Neural progenitor cell (in vitro differentiated cells): Measurements from ENCODE around the gene ZC3H12C. TPM values are rescaled to one million over a fixed set of nuclear protein-coding genes. Genes with fewer than 3 reads are reported as not detected.
A peak's percentile ranks its signal among the peaks of the same experiment; 100 is the strongest.

Experiments used
- DNase-seq: peaks from one replicate; pipeline ENCODE4 v3.0.0-alpha.2; 2016; ENCODE audit warnings: low spot score
- H2AFZ ChIP-seq: fragments of 200-600 bp; sonication (generic); replicated peaks from 2 replicates; pipeline ENCODE4 v1.6.1; 2016; ENCODE audit warnings: antibody characterized with exemption
- H3F3A ChIP-seq: fragments of 200-600 bp; sonication (generic); 2 replicates; pipeline ENCODE4 v1.6.1; 2016; ENCODE audit warnings: antibody characterized with exemption, low read depth
- H3K27ac ChIP-seq: fragments of 200-600 bp; sonication (generic); 2 replicates; pipeline ENCODE4 v1.5.1; 2016; ENCODE audit warnings: mild to moderate bottlenecking
- H3K27me3 ChIP-seq: fragments of 200-600 bp; sonication (generic); 2 replicates; pipeline ENCODE4 v1.6.1; 2016; ENCODE audit warnings: mild to moderate bottlenecking, moderate library complexity
- H3K36me3 ChIP-seq: fragments of 200-600 bp; sonication (generic); 2 replicates; pipeline ENCODE4 v1.5.1; 2016
- H3K4me1 ChIP-seq: fragments of 200-600 bp; sonication (generic); 2 replicates; pipeline ENCODE4 v1.6.1; 2016; ENCODE audit warnings: mixed run types
- H3K4me2 ChIP-seq: fragments of 200-600 bp; sonication (generic); 2 replicates; pipeline ENCODE4 v1.6.1; 2016
- H3K4me3 ChIP-seq: fragments of 200-600 bp; sonication (generic); 2 replicates; pipeline ENCODE4 v1.5.1; 2016
- H3K79me2 ChIP-seq: fragments of 200-600 bp; sonication (generic); 2 replicates; pipeline ENCODE4 v1.6.1; 2016; ENCODE audit warnings: low read depth
- H3K9ac ChIP-seq: fragments of 200-600 bp; sonication (generic); 2 replicates; pipeline ENCODE4 v1.6.1; 2016
- H3K9me3 ChIP-seq: fragments of 200-600 bp; sonication (generic); 2 replicates; pipeline ENCODE4 v1.5.1; 2016; ENCODE audit warnings: low read depth
- H4K20me1 ChIP-seq: fragments of 200-600 bp; sonication (generic); 2 replicates; pipeline ENCODE4 v1.6.1; 2016; ENCODE audit warnings: low read depth
- H3K27ac Mint-ChIP-seq: 3 replicates; pipeline ENCODE4 v1.8.0; 2021; ENCODE audit warnings: mixed read lengths
- H3K27me3 Mint-ChIP-seq: 2 replicates; pipeline ENCODE4 v1.8.0; 2022; ENCODE audit warnings: low read depth, mild to moderate bottlenecking, inconsistent platforms, moderate library complexity, mixed read lengths; ENCODE audit not compliant: insufficient read depth
- H3K36me3 Mint-ChIP-seq: 3 replicates; pipeline ENCODE4 v1.8.0; 2021; ENCODE audit warnings: mixed read lengths
- H3K4me1 Mint-ChIP-seq: 3 replicates; pipeline ENCODE4 v1.8.0; 2021; ENCODE audit warnings: mixed read lengths
- H3K4me3 Mint-ChIP-seq: 3 replicates; pipeline ENCODE4 v1.8.0; 2021; ENCODE audit warnings: mild to moderate bottlenecking, moderate library complexity, mixed read lengths
- H3K9me3 Mint-ChIP-seq: 3 replicates; pipeline ENCODE4 v1.8.0; 2020; ENCODE audit warnings: mixed read lengths
- CTCF ChIP-seq: fragments of 200-600 bp; sonication (generic); IDR thresholded peaks from 2 replicates; pipeline ENCODE4 v1.5.1; 2017; ENCODE audit warnings: antibody characterized with exemption, mild to moderate bottlenecking
- EZH2 ChIP-seq: fragments of 200-600 bp; sonication (generic); IDR thresholded peaks from 2 replicates; pipeline ENCODE4 v1.6.1; 2017; ENCODE audit warnings: antibody characterized with exemption, mild to moderate bottlenecking, moderate library complexity
- EZH2phosphoT487 ChIP-seq: fragments of 200-600 bp; sonication (generic); IDR thresholded peaks from 2 replicates; pipeline ENCODE4 v1.6.1; 2017; ENCODE audit warnings: antibody characterized with exemption
- total RNA-seq: library from RNA; depleted of rRNA; stranded (reverse); fragments of >200 nt; gene quantifications from 2 replicates; pipeline ENCODE4 v1.2.3, GENCODE V29; 2015; ENCODE audit warnings: low replicate concordance

Gene ZC3H12C
- total RNA-seq, 1 donor from 2014 or later, result 31.8 TPM

DNA sequence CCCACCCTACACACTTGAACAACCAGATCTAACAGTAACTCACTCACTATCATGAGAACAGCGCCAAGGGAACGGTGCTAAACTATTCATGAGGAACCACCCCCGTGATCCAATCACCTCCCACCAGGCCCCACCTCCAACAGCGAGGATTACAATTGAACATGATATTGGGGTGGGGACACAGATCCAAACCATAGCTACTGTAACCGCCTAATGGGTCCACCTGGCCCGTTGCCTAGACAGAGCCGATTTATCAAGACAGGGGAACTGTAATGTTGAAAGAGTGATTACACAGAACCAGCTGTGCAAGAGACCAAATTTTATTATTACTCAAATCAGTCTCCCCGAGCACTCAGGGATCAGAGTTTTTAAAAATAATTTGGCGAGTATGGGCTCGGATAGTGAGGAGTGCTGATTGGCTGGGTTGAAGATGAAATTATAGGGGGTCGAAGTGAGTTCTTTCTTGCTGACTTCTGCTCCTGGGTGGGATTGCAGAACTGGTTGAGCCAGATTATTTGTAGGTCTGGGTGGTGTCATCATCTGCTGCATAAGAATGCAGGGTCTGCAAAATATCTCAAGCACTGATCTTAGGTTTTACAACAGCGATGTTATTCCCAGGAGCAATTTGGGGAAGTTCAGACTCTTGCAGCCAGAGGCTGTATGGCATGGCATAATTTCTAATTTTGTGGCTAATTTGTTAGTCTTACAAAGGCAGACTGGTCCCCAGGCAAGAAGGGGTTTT, 17.9 kb upstream of the ZC3H12C start:
- H3K4me1 ChIP-seq, result peaks cover 3% of the 10 kb centered on the region
- H3K9ac ChIP-seq, result no peak overlapping the region
- TF ChIP-seq EZH2 (no peak), CTCF (no peak), EZH2phosphoT487 (no peak)
- no peak overlapping the region for H3K27ac Mint-ChIP-seq
- DNase-seq, result no peak
- no peaks in the 10 kb centered on the region for H3K36me3 Mint-ChIP-seq
- no peak overlapping the region for H3K4me3 Mint-ChIP-seq
- H3K27ac ChIP-seq, result no peak overlapping the region
- H3K27me3 ChIP-seq, result no peaks in the 10 kb centered on the region
- H3K36me3 ChIP-seq, result no peaks in the 10 kb centered on the region
- no peak overlapping the region for H3K4me3 ChIP-seq
- H3K27me3 Mint-ChIP-seq, result no peaks in the 10 kb centered on the region
- no peaks in the 10 kb centered on the region for H3K79me2 ChIP-seq
- H3K9me3 Mint-ChIP-seq, result no peaks in the 10 kb centered on the region
- H2AFZ ChIP-seq, result no peak overlapping the region
- H3K9me3 ChIP-seq, result no peaks in the 10 kb centered on the region
- no peaks in the 10 kb centered on the region for H4K20me1 ChIP-seq
- no peak overlapping the region for H3K4me2 ChIP-seq
- H3F3A ChIP-seq, result no peaks in the 10 kb centered on the region
- H3K4me1 Mint-ChIP-seq, result peaks cover 15% of the 10 kb centered on the region

- Histone ChIP-seq H3F3A (no peaks in the 10 kb centered on the region), H2AFZ (peak overlapping the region; percentile 58), H3K9me3 (no peaks in the 10 kb centered on the region), H3K27ac (no peak overlapping the region), H3K79me2 (no peaks in the 10 kb centered on the region), H3K27me3 (no peaks in the 10 kb centered on the region), H3K9ac (no peak overlapping the region), H3K4me3 (no peak overlapping the region), H3K4me1 (peaks cover 3% of the 10 kb centered on the region), H4K20me1 (no peaks in the 10 kb centered on the region), H3K4me2 (no peak overlapping the region), H3K36me3 (no peaks in the 10 kb centered on the region)
- Mint-ChIP-seq H3K9me3 (no peaks in the 10 kb centered on the region), H3K4me3 (no peak overlapping the region), H3K27ac (no peak overlapping the region), H3K4me1 (peaks cover 11% of the 10 kb centered on the region), H3K27me3 (no peaks in the 10 kb centered on the region), H3K36me3 (no peaks in the 10 kb centered on the region)
- TF ChIP-seq CTCF (no peak), EZH2 (no peak), EZH2phosphoT487 (no peak)
- no peak for DNase-seq
Observed at GRCh38 chr11:110075847-110076208, 17.4 kb upstream of the ZC3H12C start.

- Mint-ChIP-seq H3K27ac (no peak overlapping the region), H3K4me3 (no peak overlapping the region), H3K36me3 (no peaks in the 10 kb centered on the region), H3K4me1 (peaks cover 11% of the 10 kb centered on the region), H3K9me3 (no peaks in the 10 kb centered on the region), H3K27me3 (peaks cover 5% of the 10 kb centered on the region)
- Histone ChIP-seq H3K9ac (no peak overlapping the region), H3K4me2 (no peak overlapping the region), H3K4me3 (no peak overlapping the region), H2AFZ (peak overlapping the region; percentile 58), H3K27ac (no peak overlapping the region), H3F3A (no peaks in the 10 kb centered on the region), H3K79me2 (no peaks in the 10 kb centered on the region), H4K20me1 (no peaks in the 10 kb centered on the region), H3K36me3 (no peaks in the 10 kb centered on the region), H3K4me1 (peaks cover 3% of the 10 kb centered on the region), H3K9me3 (no peaks in the 10 kb centered on the region), H3K27me3 (no peaks in the 10 kb centered on the region)
- TF ChIP-seq CTCF (no peak), EZH2 (no peak), EZH2phosphoT487 (no peak)
- DNase-seq, result no peak
Observed at GRCh38 chr11:110076371-110076965, 16.7 kb upstream of the ZC3H12C start.
